Sigmoid colon (tissue), 4 donors: ENCODE measurements around the gene UBC.

ENCODE experiments used
- EP300 ChIP-seq, 4 donors: sonication (generic); formaldehyde crosslinking; IDR thresholded peaks; one replicate each; pipeline ENCODE4 v1.6.1; 2017; ENCODE audit warnings: antibody characterized with exemption in 4 of 4
- POLR2A ChIP-seq, 2 donors: fragments of 450-650 bp; IDR thresholded peaks; one replicate each; pipeline ENCODE4 v1.6.1; 2016; ENCODE audit warnings: antibody characterized with exemption in 2 of 2, mild to moderate bottlenecking in 2 of 2, moderate library complexity in 2 of 2
- TF ChIP-seq, protein P1 (sequence below), 4 experiments: fragments of 450-650 bp in 3 of 4; fragments of 200-600 bp in 1 of 4; IDR thresholded peaks; one replicate each; pipeline ENCODE4 v1.5.1; 2016 to 2019; ENCODE audit warnings: antibody characterized with exemption in 4 of 4, mild to moderate bottlenecking in 3 of 4, moderate library complexity in 2 of 4

DNA sequence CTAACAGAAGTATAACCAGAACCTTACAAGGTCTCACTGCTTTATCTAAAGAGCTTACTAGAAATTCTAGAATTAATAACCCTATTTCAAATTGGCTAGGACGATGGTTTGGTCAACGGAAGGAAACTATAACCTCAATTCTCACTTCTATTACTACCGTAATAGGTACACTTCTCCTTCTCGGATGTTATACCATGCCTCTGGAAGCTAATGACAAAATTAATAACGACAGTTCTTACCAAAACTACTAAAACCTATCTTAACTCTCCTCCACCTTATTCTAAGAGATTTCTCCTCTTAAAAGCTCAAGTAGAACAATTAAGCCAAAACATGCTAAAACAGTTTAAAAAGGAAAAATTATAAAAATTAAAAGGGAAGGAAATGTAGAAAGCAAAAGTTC lies 23.7 kb upstream of the UBC start:
- TF ChIP-seq, protein P1, sequence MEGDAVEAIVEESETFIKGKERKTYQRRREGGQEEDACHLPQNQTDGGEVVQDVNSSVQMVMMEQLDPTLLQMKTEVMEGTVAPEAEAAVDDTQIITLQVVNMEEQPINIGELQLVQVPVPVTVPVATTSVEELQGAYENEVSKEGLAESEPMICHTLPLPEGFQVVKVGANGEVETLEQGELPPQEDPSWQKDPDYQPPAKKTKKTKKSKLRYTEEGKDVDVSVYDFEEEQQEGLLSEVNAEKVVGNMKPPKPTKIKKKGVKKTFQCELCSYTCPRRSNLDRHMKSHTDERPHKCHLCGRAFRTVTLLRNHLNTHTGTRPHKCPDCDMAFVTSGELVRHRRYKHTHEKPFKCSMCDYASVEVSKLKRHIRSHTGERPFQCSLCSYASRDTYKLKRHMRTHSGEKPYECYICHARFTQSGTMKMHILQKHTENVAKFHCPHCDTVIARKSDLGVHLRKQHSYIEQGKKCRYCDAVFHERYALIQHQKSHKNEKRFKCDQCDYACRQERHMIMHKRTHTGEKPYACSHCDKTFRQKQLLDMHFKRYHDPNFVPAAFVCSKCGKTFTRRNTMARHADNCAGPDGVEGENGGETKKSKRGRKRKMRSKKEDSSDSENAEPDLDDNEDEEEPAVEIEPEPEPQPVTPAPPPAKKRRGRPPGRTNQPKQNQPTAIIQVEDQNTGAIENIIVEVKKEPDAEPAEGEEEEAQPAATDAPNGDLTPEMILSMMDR (IDR thresholded peaks at IDR 0.05): no peak
- TF ChIP-seq POLR2A (IDR thresholded peaks at IDR 0.05): no peak
- TF ChIP-seq EP300 (IDR thresholded peaks at IDR 0.05): no peak
